Liver (tissue), 3 donors: ENCODE measurements around the gene VASH1.

Experiments
- CTCF ChIP-seq: fragments of 150-350 bp; IDR thresholded peaks from 2 replicates; pipeline ENCODE4 v1.5.1; 2017; ENCODE audit warnings: improper control_type of control experiment, low read depth, low read length; ENCODE audit not compliant: missing input control
- RXRA ChIP-seq, 2 donors: IDR thresholded peaks; 2 replicates each; pipeline ENCODE4 v1.6.1; 2017 to 2018; ENCODE audit warnings: antibody characterized with exemption in 2 of 2, mild to moderate bottlenecking in 1 of 2
- ZBTB33 ChIP-seq: IDR thresholded peaks from 2 replicates; pipeline ENCODE4 v1.6.1; 2016; ENCODE audit warnings: antibody characterized with exemption
- donor health status: healthy.
- donor health status: healthy.

- TF ChIP-seq CTCF: no peak
- no peak for TF ChIP-seq ZBTB33
- TF ChIP-seq RXRA (IDR thresholded peaks at IDR 0.05): no peak
These were observed 20.2 kb upstream of the VASH1 start for GRCh38 chr14:76741074-76741473.
